ENCODE measurements around the gene GSN.

- TF ChIP-seq CTCF (IDR thresholded peaks at IDR 0.05) = no peak
- no peak for TF ChIP-seq POLR2A (IDR thresholded peaks at IDR 0.05)
These were observed 80.3 kb downstream of the GSN start for GRCh38 chr9:121348221-121348620.

Data from Peyer's patch (tissue), 4 donors.